Body of pancreas (tissue), 4 donors: ENCODE measurements around the gene DENND2A.

Experiments
- CTCF ChIP-seq, 7 experiments: fragments of 450-650 bp in 4 of 7; fragments of 200-600 bp in 3 of 7; sonication (generic) in 3 of 7; IDR thresholded peaks; one replicate each; pipeline ENCODE4 v1.5.1; 2016 to 2019; ENCODE audit warnings: antibody characterized with exemption in 7 of 7
- POLR2A ChIP-seq, 3 donors: fragments of 450-650 bp; IDR thresholded peaks; one replicate each; pipeline ENCODE4 v1.6.1; 2016; ENCODE audit warnings: antibody characterized with exemption in 3 of 3, mild to moderate bottlenecking in 2 of 3

- TF ChIP-seq CTCF (IDR thresholded peaks at IDR 0.05) (no peak), POLR2A (IDR thresholded peaks at IDR 0.05) (no peak)
Measured at GRCh38 chr7:140525743-140526142, 114.9 kb downstream of the DENND2A start.
